Measurements from ENCODE around the gene PIPOX.

GRCh38 chr17:29085223-29085622 lies 42.3 kb downstream of the PIPOX start:
- TF ChIP-seq CTCF (IDR thresholded peaks at IDR 0.05; ENCODE audit: poor library complexity) (no peak), EZH2 (IDR thresholded peaks at IDR 0.05; ENCODE audit: borderline replicate concordance) (no peak), EZH2phosphoT487 (IDR thresholded peaks at IDR 0.05; ENCODE audit: low read depth, severe bottlenecking, unreplicated experiment) (no peak)
